ENCODE data around the gene RUNX3.

The RUNX3 gene

GRCh38 chr1:24963099-24963872 is 33.2 kb upstream of the RUNX3 start:
- DNase-seq = no peak

- no peak for DNase-seq
Observed at GRCh38 chr1:24961961-24962861, 32.1 kb upstream of the RUNX3 start.

- DNase-seq = no peak
Observed at GRCh38 chr1:24961334-24961733, 31.3 kb upstream of the RUNX3 start.

- no peak for DNase-seq
Observed at GRCh38 chr1:24960071-24960801, 30.2 kb upstream of the RUNX3 start.

- no peak for DNase-seq
Observed at GRCh38 chr1:24959623-24959975, 29.5 kb upstream of the RUNX3 start.

GRCh38 chr1:24958766-24959622 is 28.9 kb upstream of the RUNX3 start:
- no peak for DNase-seq

GRCh38 chr1:24957808-24958752 is 28.0 kb upstream of the RUNX3 start:
- no peak for DNase-seq

- DNase-seq = no peak
Observed at GRCh38 chr1:24957016-24957807, 27.1 kb upstream of the RUNX3 start.

GRCh38 chr1:24955779-24956365 is 25.8 kb upstream of the RUNX3 start:
- no peak for DNase-seq

GRCh38 chr1:24955161-24955560 is 25.1 kb upstream of the RUNX3 start:
- DNase-seq = peak; percentile 63

- DNase-seq = no peak
Observed at GRCh38 chr1:24954631-24955030, 24.6 kb upstream of the RUNX3 start.

GRCh38 chr1:24954022-24954421 is 23.9 kb upstream of the RUNX3 start:
- no peak for DNase-seq

GRCh38 chr1:24952413-24952841 is 22.4 kb upstream of the RUNX3 start:
- no peak for DNase-seq

GRCh38 chr1:24951810-24952412 is 21.8 kb upstream of the RUNX3 start:
- DNase-seq = no peak

- DNase-seq = no peak
Observed at GRCh38 chr1:24951337-24951736, 21.3 kb upstream of the RUNX3 start.

- DNase-seq = no peak
Observed at GRCh38 chr1:24949331-24949881, 19.3 kb upstream of the RUNX3 start.

GRCh38 chr1:24948079-24948827 is 18.2 kb upstream of the RUNX3 start:
- DNase-seq = no peak

All from activated CD4-positive, alpha-beta T cell treated with anti-CD3 and anti-CD28 coated beads for 1 hour (primary cell).